GM12878 (cell line): ENCODE measurements around the gene PRRT1. TPM values are rescaled to one million over a fixed set of nuclear protein-coding genes. Genes with fewer than 3 reads are reported as not detected.

Experiments
- BCL3 ChIP-seq: IDR thresholded peaks from 2 replicates; pipeline ENCODE4 v1.6.1; 2011; ENCODE audit warnings: borderline replicate concordance, low read depth, mild to moderate bottlenecking, moderate library complexity, low read length; ENCODE audit not compliant: insufficient read depth, poor library complexity, severe bottlenecking
- BRCA1 ChIP-seq: IDR thresholded peaks from 2 replicates; pipeline ENCODE4 v1.6.1; 2011; ENCODE audit warnings: low read depth, low read length, improper control_type of control experiment
- CUX1 ChIP-seq: IDR thresholded peaks from 2 replicates; pipeline ENCODE4 v1.6.1; 2012; ENCODE audit warnings: improper control_type of control experiment, low read depth, low read length; ENCODE audit not compliant: insufficient replicate concordance
- MEF2A ChIP-seq: IDR thresholded peaks from 2 replicates; pipeline ENCODE4 v1.6.1; 2011; ENCODE audit warnings: low read depth, mild to moderate bottlenecking, low read length, moderate library complexity; ENCODE audit not compliant: insufficient read depth
- MXI1 ChIP-seq: fragments of 150-350 bp; IDR thresholded peaks from 2 replicates; pipeline ENCODE4 v1.6.1; 2011; ENCODE audit warnings: low read depth, mild to moderate bottlenecking, inconsistent platforms, low read length, improper control_type of control experiment
- SRF ChIP-seq, 2 experiments: IDR thresholded peaks; 2 replicates each; pipeline ENCODE4 v1.6.1; 2011; ENCODE audit warnings: low read depth in 2 of 2, low read length in 2 of 2, mild to moderate bottlenecking in 1 of 2, moderate library complexity in 1 of 2
- ZNF274 ChIP-seq: IDR thresholded peaks from one replicate; pipeline ENCODE4 v1.8.0; 2011; ENCODE audit not compliant: insufficient read length, insufficient read depth
- polyA plus RNA-seq, 11 experiments: library from polyadenylated mRNA; depleted of rRNA in 4 of 11; unstranded in 6 of 11; stranded (reverse) in 5 of 11; fragments of >200 nt; fragmentation: Nextera tagmentation in 4 of 11; fragmentation: Illumina TruSeq in 1 of 11; extraction: Ambion mirVana in 4 of 11; extraction: Trizol in 1 of 11; gene quantifications; 1 replicate in 1 of 11; 2 replicates in 10 of 11; pipeline versions ENCODE4 v1.2.1 to v1.2.3, GENCODE V29; 2011 to 2016; ENCODE audit warnings: inconsistent platforms in 2 of 11, missing spikeins in 2 of 11, low read depth in 1 of 11
- total RNA-seq, 4 experiments: library from RNA; depleted of rRNA in 3 of 4; stranded (reverse); fragments of >200 nt in 3 of 4; fragmentation: Illumina TruSeq in 1 of 4; extraction: Trizol in 1 of 4; gene quantifications; 2 replicates each; pipeline versions ENCODE4 v1.2.1 to v1.2.3, GENCODE V29; 2013 to 2021

Gene PRRT1
- total and polyA plus RNA-seq, 10 of the 15 experiments (the other 5 are each of a cell fraction or from before 2014, with no cell fraction given): 0.04 to 0.15 (median 0.10) TPM; not detected in 6

DNA sequence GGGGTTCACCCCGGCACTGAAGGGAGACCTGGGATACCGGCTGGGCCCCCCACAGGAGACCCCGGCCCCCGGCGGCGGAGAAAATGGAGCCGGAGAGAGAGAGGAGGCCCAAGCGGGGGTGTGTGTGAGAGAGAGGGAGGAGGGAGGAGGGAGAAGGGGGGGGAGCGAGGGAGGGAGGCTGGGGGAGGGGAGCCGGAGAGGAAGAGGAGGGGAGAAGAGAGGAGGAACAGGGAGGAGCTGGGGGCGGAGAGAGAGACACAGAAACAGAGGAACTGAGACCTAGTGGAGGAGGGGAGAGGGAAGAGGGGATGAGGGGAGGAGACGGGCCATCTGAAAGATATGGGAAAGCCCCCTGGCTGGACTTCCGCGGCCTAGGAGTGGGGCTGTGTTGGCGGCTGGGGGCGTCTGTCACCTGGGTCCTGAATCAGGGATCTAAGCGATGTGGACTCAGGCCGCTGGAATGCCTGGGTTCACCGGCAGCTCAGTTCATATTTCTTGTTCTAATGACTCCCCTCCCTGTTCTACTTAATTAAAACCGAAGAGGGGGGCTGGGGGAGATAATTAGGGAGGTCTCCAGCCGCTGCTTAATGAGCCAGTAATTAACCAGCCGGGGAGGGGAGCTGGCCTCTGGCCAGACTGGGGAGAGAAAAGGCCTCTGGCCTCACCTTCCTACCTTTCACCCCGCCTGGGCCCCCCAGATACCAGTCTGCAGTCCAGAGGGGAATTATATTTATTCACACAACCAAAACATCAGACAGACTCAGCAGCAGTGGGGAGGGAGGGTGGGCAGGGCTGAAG, 38.5 kb upstream of the PRRT1 start, which contains the start of gene PBX2 (continued):
- TF ChIP-seq CUX1: no peak
- TF ChIP-seq BRCA1: no peak
- TF ChIP-seq ZNF274: no peak
- TF ChIP-seq MXI1: 0 out of 2 replicates have a peak, but pooled peaks have one; percentile 33
- peak; percentile 66 for TF ChIP-seq BCL3
- no peak for TF ChIP-seq MEF2A
- no peak for TF ChIP-seq SRF (IDR thresholded peaks at IDR 0.05; ENCODE audit: low read depth in 2 of 2, low read length in 2 of 2)
